ENCODE data around the gene FANCI.
"Not testable (repeated sequence)": the region's sequence is repeated elsewhere in the genome, so short reads cannot be mapped to it uniquely, and the experiment has no call there.

The FANCI gene

GRCh38 chr15:89243046-89243690, 611 bp upstream of the FANCI start:
- H3K27ac ChIP-seq: peak overlapping the region; percentile 79
- no peak for TF ChIP-seq ZFX (IDR thresholded peaks at IDR 0.05)
- no peak for TF ChIP-seq CTCF (conservative IDR thresholded peaks at IDR 0.05)

GRCh38 chr15:89244574-89244903, 760 bp downstream of the FANCI start:
- H3K27ac ChIP-seq: peak overlapping the region; percentile 79
- TF ChIP-seq ZFX (IDR thresholded peaks at IDR 0.05) (no peak), CTCF (conservative IDR thresholded peaks at IDR 0.05) (no peak)

GRCh38 chr15:89247446-89247845, 3.7 kb downstream of the FANCI start:
- no peak overlapping the region for H3K27ac ChIP-seq
- no peak for TF ChIP-seq ZFX (IDR thresholded peaks at IDR 0.05)
- no peak for TF ChIP-seq CTCF (conservative IDR thresholded peaks at IDR 0.05)

GRCh38 chr15:89248584-89248983, 4.8 kb downstream of the FANCI start:
- TF ChIP-seq CTCF (conservative IDR thresholded peaks at IDR 0.05) (no peak), ZFX (IDR thresholded peaks at IDR 0.05) (no peak)
- H3K27ac ChIP-seq: no peak overlapping the region

GRCh38 chr15:89250142-89250541, 6.4 kb downstream of the FANCI start:
- not testable (repeated sequence) for H3K27ac ChIP-seq

- not testable (repeated sequence) for H3K27ac ChIP-seq
Observed at GRCh38 chr15:89277281-89277680, 33.5 kb downstream of the FANCI start.

GRCh38 chr15:89278307-89278706, 34.5 kb downstream of the FANCI start:
- TF ChIP-seq ZFX (IDR thresholded peaks at IDR 0.05) (no peak), CTCF (conservative IDR thresholded peaks at IDR 0.05) (no peak)
- H3K27ac ChIP-seq: no peak overlapping the region

GRCh38 chr15:89282631-89283030, 38.9 kb downstream of the FANCI start:
- no peak for TF ChIP-seq ZFX (IDR thresholded peaks at IDR 0.05)
- no peak for TF ChIP-seq CTCF (conservative IDR thresholded peaks at IDR 0.05)
- H3K27ac ChIP-seq: no peak overlapping the region
